Measurements from ENCODE around the gene OR11G2.
"Not testable (repeated sequence)": the region's sequence is repeated elsewhere in the genome, so short reads cannot be mapped to it uniquely, and the experiment has no call there.

The OR11G2 gene, protein sequence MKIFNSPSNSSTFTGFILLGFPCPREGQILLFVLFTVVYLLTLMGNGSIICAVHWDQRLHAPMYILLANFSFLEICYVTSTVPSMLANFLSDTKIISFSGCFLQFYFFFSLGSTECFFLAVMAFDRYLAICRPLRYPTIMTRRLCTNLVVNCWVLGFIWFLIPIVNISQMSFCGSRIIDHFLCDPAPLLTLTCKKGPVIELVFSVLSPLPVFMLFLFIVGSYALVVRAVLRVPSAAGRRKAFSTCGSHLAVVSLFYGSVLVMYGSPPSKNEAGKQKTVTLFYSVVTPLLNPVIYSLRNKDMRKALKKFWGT

DNA sequence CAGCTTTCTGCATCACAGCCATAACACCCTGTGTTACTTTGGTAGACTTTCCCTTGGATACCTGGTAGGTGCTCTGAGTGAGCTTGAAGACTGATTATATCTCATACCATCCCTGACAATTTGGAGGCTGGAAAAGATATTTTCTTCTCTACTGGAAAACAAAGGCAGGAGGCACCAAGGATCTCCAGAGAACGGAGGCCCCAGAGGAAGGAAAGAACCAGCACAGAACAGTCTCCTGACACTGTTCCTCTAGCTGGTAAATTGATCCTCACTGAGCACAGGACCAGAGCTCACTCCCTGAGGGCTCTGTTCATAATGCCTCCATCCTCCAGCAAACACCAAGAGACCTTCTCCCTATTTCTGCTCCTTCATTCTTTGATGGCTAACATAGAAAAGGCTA, at the start of gene OR11G2:
Gene OR11G2 (plus strand): TSS at position 301 of the 400 bp plus-strand sequence. CDS start 6,542 bp downstream, outside the sequence.
- no peak for DNase-seq

DNA sequence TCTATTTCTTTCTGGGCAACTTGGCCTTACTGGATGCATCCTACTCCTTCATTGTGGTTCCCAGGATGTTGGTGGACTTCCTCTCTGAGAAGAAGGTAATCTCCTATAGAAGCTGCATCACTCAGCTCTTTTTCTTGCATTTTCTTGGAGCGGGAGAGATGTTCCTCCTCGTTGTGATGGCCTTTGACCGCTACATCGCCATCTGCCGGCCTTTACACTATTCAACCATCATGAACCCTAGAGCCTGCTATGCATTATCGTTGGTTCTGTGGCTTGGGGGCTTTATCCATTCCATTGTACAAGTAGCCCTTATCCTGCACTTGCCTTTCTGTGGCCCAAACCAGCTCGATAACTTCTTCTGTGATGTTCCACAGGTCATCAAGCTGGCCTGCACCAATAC, 46.8 kb upstream of the OR11G2 start:
- no peak for DNase-seq

DNA sequence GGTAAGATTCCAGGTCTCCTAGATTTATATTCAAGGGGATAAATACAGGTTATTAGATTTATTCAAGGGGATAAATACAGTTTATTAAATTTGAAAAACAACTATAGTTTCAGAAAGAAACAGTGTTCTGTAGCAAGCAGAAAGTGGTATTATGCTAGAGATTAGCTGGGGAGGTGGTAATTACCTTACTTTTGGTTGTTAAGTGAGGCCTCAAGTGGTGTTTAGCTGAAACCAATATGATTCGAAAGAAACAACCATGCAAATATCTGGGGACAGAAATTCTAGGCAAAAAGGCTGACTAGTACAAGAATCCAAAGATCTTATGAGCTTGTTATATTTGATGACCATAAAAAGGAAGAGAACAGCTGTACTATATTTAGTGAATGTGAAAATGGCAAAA, 45.9 kb upstream of the OR11G2 start:
- no peak for DNase-seq

DNA sequence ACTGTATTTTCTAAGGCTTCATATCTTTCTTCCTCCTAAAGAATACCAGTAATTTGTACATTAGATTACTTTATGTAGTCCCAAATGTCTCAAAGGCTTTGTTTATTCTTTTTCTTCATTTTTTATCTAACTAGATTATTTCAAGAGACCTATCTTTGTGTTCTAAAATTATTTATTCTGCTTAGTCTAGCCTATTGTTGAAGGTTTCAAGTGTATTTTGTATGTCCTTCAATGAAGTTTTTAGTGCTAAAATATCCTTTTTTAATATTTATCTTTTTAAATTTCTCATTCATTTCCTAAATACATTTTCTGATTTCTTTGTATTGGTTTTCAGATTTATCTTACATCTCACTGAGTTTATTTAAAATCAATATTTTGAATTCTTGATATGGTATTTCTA, 26.2 kb upstream of the OR11G2 start:
- no peak for DNase-seq

DNA sequence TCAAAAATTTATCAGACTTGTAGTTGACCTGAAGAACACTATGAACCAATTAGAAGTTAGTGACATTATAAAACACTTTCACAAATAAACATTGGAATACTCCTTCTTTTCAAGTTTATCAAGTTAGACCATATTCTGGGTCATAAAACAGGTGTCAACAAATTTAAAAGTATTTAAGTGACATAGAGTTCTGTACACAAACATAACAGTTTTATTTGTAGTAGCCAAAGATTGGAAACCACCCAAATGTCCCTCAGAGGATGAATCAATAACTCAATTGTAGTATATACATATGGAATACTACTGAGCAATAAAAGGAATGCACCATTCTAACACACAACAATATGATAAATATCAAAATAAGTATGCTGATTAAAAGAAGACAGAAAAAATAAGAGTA, 23.6 kb upstream of the OR11G2 start:
- no peak for DNase-seq

DNA sequence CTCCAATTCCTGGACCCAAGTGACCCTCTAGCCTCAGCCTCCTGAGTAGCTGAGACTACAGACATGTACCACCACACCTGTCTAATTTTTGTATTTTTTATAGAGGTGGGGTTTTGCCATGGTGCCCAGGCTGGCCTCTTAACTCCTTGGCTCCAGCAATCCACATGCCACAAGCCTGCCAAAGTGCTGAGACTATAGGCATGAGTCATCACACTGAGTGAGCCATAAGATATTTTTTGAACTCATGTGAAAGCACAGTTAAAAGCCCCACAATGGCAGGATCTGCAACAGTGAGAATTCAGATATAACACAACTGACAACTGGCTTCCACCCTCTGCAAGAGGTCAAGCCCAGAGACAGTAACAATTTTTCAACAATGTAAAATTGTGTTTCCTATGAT, 20.8 kb upstream of the OR11G2 start:
- not testable (repeated sequence) for DNase-seq

DNA sequence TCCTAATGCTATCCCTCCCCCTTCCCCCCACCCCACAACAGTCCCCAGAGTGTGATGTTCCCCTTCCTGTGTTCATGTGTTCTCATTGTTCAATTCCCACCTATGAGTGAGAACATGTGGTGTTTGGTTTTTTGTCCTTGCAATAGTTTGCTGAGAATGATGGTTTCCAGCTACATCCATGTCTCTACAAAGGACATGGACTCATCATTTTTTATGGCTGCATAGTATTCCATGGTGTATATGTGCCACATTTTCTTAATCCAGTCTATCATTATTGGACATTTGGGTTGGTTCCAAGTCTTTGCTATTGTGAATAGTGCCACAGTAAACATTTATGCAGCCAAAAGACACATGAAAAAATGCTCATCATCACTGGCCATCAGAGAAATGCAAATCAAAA, 16.5 kb upstream of the OR11G2 start:
- DNase-seq, result not testable (repeated sequence)

DNA sequence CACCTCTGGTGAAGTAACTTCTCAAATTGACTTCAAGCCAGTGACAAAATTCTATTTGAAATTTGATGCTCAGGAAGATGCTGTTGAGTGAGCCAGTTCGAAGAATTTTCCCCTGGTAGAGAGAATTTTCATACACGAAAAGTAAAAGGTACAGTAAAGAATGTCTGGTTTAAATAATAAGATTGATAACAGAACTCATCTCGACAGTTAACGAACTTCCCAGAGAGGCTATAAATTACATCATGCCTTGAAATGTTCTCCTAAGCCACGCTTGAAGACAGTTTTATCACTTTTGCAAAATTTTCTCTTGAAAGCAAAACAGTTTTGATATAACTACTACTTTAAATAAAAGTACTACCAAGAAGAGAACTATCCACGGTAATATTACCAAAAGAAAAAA, 14.4 kb upstream of the OR11G2 start:
- DNase-seq, result no peak

DNA sequence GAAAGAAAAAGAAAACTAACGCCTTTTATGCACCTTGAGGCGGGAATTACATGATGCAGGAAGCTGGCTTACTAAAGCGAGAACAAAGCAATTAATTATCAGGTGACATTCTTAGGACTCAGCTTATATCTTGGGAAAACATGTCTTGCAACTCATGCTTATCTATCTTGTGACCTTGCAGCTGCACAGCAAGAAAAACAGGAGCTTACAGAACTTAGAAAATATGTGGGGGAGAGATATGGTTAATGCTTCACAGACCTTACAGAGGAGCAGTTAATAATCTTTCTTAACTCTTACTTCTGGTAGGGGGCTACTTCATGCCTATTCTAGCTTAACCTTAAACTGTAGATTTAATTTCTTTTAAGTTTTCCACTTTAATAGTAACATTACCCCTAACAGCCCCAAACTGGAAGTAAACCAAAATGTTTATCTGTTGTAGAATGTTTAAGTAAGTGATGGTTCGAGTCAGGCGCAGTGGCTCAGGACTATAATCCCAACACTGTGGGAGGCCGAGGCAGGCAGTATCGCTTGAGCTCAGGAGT, 13.2 kb upstream of the OR11G2 start:
- DNase-seq, result no peak

DNA sequence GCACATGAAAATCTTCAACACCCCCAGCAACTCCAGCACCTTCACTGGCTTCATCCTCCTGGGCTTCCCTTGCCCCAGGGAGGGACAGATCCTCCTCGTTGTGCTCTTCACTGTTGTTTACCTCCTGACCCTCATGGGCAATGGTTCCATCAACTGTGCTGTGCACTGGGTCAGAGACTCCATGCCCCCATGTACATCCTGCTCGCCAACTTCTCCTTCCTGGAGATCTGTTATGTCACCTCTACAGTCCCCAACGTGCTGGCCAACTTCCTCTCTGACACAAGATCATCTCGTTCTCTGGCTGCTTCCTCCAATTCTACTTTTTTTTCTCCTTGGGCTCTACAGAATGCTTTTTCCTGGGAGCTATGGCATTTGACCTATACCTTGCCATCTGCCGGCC, 11.5 kb upstream of the OR11G2 start:
- no peak for DNase-seq

DNA sequence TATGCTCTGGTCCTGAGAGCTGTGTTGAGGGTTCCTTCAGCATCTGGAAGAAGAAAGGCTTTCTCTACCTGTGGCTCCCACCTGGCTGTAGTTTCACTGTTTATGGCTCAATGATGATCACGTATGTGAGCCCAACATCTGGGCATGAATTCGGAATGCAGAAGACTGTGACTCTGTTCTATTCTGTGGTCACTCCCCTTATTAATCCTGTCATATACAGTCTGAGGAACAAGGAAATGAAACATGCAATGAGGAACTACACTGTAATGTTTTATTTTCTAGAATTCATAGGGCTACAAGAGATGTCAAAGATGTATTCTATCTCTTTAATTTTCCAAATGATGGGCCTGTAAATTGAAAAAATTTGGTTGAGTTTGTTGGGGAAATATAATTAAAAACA, 10.8 kb upstream of the OR11G2 start:
- no peak for DNase-seq

DNA sequence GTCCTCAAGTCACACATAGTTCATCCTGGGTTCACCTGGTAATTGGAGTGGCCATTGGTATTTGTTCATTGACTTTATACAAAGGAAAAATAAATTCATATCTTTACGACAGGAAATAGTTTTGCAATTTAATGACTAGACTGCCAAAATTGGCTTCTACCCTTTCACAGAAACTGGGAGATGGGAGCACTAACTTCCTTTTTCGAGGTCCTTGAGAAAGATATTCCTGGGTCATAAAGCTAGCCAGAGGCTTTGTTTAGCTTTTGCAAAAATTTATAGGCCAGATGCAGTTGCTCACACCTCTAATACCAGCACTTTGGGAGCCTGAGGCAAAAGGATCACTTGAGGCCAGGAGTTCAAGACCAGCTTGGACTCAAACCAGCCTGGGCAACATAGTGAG, 10.2 kb upstream of the OR11G2 start:
- DNase-seq, result no peak

DNA sequence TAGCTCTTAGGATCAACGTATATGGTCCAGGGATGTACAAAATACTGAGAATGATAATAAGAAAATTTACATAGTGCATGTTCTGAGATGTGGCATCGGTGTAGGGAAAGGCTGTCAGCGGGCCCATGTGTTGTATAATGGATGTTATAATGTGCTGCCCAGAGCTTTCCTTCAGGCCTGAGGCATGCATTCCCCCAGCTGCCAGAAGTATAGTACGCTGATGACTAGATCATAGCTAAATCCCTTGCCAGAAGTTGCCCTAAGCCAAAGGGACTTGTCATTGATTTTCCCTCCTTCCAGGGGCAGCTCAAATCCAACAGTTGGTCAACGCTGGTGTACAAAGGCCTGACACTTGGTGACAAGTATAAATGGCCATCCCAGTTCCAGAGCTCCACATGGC, 6.5 kb upstream of the OR11G2 start:
- DNase-seq, result no peak

DNA sequence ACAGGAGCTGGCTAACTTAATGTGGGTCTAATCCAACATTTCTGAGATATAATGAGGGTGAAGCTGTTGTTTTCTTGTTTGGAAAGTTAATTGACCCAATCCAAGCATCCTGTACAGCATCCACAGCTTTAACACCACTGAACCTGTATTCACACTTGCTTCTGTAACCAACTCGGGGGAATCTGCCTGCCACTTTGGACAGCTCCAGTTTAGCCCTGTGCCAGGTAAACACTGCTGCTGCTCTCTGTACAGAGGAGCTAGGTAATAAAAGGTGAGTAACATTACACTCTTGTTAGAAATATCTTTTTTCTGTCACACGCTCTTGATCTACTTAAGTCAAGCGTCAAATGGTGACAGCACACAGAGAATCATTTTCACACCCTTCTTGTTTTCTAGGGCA, 700 bp downstream of the OR11G2 start:
- no peak for DNase-seq

DNA sequence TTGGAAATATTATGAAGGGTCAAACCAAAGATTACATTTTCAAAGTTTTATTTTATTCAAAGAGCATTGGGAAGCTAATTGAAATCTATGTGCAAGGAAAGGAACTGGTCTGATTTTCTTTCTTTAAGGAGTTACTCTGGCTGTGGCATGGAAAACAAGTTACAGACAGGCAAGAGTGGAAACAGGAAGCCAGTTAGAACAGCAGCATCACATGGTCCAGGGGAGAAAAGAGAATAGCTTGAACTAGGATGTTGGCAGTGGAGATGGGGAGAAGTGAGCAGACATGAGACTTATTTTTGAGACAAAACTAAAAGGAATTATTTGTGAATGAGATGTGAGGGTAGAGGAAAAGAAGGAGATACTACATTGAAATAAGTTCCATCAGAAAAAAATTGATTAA, 3.4 kb downstream of the OR11G2 start:
- DNase-seq, result no peak

DNA sequence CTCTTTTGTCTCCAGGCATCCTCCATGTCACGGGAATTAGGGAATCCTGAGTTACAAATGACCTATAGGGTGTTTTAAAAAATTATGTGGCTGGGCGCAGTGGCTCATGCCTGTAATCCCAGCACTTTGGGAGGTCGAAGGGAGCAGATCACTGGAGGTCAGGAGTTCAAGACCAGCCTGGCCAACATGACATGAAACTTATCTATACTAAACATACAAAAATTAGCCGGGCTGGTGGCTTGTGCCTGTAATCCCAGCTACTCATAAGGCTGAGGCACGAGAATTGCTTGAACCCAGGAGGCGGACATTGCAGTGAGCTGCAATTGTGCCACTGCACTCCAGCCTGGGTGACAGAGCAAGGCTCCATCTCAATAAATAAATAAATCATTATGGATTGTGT, 4.5 kb downstream of the OR11G2 start:
- DNase-seq, result not testable (repeated sequence)

DNA sequence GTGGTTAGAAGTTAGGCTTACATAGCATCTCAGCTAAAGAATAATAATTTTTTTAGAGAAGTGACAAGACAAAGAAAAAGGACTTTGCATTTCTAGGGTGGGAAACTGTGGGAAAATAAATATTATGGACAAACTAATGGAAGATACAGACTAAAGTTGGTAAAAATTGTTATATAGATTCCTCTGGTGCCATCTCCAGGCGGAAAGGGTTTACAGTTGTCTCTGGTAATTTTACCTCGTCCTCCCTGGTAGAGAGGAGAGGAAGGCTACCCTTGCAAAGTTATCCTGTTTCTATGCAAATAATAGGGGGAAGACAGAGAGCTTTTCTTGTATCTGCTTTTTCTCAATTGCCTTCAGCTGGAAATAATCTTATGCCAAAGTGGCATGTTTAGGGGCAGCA, 5.2 kb downstream of the OR11G2 start:
- DNase-seq, result no peak

DNA sequence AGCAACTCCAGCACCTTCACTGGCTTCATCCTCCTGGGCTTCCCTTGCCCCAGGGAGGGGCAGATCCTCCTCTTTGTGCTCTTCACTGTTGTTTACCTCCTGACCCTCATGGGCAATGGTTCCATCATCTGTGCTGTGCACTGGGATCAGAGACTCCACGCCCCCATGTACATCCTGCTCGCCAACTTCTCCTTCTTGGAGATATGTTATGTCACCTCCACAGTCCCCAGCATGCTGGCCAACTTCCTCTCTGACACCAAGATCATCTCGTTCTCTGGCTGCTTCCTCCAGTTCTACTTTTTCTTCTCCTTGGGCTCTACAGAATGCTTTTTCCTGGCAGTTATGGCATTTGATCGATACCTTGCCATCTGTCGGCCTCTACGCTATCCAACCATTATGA, 6.8 kb downstream of the OR11G2 start:
- DNase-seq, result no peak

DNA sequence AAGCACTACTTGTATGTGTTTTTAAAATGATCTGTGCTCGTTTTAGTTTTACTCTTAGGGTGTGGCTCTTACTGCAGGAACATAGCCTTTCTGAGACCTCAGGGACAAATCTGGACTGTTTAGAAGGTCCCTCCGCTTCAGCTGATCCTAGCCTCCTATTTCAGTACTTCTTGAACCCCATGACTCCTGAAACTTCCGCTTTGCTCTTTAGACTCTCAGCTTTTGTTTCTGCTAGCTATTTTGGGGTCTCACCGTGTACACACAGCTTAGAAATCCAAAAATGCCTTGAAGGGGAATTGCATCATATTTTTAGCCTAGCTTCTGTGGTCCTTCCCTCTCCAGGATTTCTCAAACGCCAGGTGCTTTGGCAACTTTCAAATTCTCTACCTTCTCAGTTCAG, 8.3 kb downstream of the OR11G2 start:
- DNase-seq, result no peak

DNA sequence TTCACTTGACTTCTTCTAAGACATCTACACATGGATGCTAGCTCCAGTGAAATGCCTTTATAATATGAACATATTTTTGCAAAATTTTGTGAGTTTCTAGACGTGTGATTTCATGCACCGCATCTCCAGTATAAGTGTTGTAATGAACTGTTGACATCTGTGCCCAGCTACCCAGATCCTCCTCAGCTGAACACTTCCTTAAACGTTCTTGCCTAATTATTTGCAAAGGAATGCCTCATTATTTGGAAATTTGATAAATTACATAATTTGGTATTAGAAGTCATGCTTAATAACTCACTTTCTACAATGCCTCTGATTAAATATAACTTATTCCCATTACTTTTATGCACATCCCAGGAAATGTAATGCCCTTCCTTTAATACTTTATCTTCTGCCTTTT, 14.0 kb downstream of the OR11G2 start:
- no peak for DNase-seq

DNA sequence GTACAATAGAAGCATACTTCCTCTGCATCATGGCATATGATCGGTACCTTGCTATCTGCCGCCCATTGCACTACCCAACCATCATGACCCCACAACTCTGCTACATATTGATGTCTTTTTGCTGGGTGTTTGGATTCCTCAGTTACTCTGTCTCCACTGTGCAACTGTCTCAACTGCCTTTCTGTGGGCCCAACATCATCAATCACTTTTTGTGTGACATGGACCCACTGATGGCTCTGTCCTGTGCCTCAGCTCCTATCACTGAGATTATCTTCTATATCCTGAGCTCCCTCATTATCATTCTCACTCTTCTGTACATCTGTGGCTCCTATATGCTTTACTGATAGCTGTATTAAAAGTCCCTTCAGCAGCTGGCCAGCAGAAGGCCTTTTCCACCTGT, 18.9 kb downstream of the OR11G2 start:
- no peak for DNase-seq

DNA sequence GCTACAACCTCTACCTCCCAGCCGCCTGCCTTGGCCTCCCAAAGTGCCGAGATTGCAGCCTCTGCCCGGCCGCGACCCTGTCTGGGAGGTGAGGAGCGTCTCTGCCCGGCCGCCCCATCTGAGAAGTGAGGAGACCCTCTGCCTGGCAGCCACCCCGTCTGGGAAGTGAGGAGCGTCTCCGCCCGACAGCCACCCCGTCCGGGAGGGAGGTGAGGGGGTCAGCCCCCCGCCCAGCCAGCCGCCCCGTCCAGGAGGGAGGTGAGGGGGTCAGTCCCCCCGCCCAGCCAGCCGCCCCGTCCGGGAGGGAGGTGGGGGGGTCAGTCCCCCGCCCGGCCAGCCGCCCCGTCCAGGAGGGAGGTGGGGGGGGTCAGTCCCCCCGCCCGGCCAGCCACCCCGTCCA, 21.7 kb downstream of the OR11G2 start:
- DNase-seq, result not testable (repeated sequence)

DNA sequence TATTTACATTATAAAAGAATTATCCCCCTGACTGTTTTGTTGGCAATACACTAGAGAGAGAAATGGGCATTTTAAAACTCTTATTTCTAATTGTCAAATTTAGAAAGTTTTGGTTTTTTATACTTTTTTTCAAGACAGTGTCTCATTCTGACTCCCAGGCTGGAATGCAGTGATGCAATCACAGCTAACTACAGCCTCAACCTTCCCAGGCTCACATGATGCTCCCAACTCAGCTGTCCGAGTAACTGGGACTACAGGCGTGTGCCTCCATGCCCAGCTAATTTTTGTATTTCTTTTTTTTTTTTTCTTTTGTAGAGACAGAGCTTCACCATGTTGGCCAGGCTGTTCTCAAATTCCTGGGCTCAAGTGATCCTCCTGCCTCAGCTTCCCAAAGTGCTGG, 24.5 kb downstream of the OR11G2 start:
- no peak for DNase-seq

DNA sequence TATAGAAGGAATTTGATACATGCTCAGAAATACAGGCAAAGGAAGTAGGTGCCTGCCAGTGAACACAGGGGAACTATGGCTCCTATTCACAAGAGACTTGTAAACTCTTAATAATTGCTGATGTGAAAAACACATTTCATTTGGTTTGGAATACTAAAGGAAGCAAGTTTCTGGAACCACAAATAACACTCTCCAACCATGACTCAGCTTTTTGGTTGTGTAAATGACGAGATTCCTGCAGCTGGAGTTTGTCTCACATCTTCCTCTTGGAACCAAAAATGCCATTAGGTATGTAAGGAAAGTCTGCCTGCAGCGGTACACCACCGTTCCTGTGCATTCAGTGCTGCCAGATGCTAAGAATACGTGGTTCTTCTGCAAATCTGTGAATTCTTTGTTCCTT, 28.3 kb downstream of the OR11G2 start:
- no peak for DNase-seq

DNA sequence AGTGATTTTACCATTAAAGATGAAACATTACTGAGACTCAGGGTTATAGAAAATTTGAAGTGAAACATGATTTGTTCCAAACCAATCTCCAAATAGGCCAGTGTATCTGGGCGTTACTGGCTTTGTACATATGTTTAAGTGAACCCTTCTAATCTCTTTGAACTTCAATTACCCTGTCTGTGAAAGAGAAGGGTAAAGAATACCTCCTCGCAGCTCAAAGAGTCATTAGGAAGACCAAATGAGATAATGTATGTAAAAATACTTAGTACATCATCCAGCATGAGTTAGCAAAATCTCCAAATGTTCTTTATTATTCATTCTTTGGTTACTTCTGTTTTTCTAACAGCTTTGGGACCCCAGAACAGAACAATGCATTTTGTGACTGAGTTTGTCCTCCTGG, 32.7 kb downstream of the OR11G2 start, which contains the start of gene OR11H6:
Gene OR11H6 (plus strand): TSS at position 301 of the 400 bp plus-strand sequence. CDS start 0 bp downstream, at position 301.
- DNase-seq, result no peak
